Endothelial cell of umbilical vein (primary cell): ENCODE results near the gene SCAP. TPM values are rescaled to one million over a fixed set of nuclear protein-coding genes. Genes with fewer than 3 reads are reported as not detected.

Experiments
- BruUV-seq: library from RNA; stranded (reverse); fragments of 400-500 nt; replicated peaks from 2 replicates; lab custom pipeline; 2021; lab: Mats Ljungman, UMichigan
- CTCF ChIA-PET: fragments of 300-600, 350-600 bp; sonication (Branson Sonifier 250); formaldehyde crosslinking; loops from one replicate; lab custom pipeline; 2021; ENCODE audit warnings: antibody characterized with exemption, inconsistent platforms; lab: Charles Lee
- POLR2A ChIA-PET: fragments of 300-600, 350-600 bp; sonication (Branson Sonifier 250); formaldehyde crosslinking; loops from one replicate; lab custom pipeline; 2021; ENCODE audit warnings: antibody characterized with exemption, inconsistent platforms; lab: Charles Lee
- DNase-seq: peaks from one replicate; pipeline ENCODE4 v3.0.0-alpha.2; 2011; ENCODE audit warnings: low read depth, low spot score
- FAIRE-seq: peaks from 2 replicates; lab custom pipeline; 2011; peaks lifted over from hg19 to GRCh38; lab: Jason Lieb, UNC
- H2AFZ ChIP-seq: 2 replicates; pipeline ENCODE4 v1.6.0; 2012; ENCODE audit warnings: low read depth, low read length, control low read depth, inconsistent platforms
- H3K27ac ChIP-seq: 2 replicates; pipeline ENCODE4 v1.5.1; 2011; ENCODE audit warnings: low read depth, mild to moderate bottlenecking, control low read depth, low read length, moderate library complexity; ENCODE audit not compliant: insufficient read depth
- H3K27me3 ChIP-seq, 2 experiments: 2 replicates each; pipeline versions ENCODE4 v1.6.0 to v1.6.1; 2011; ENCODE audit warnings: low read length in 2 of 2, mixed read lengths in 1 of 2; ENCODE audit not compliant: control insufficient read depth in 2 of 2, insufficient read depth in 2 of 2
- H3K36me3 ChIP-seq, 2 experiments: 2 replicates in 1 of 2; 3 replicates in 1 of 2; pipeline ENCODE4 v1.5.1; 2011; ENCODE audit warnings: low read length in 2 of 2, mild to moderate bottlenecking in 1 of 2, moderate library complexity in 1 of 2; ENCODE audit not compliant: control insufficient read depth in 2 of 2, insufficient read depth in 2 of 2; ENCODE audit errors: extremely low read depth in 1 of 2
- H3K4me1 ChIP-seq: 3 replicates; pipeline ENCODE4 v1.5.1; 2011; ENCODE audit warnings: mild to moderate bottlenecking, low read length; ENCODE audit not compliant: control insufficient read depth, insufficient read depth; ENCODE audit errors: extremely low read depth
- H3K4me2 ChIP-seq: 2 replicates; pipeline ENCODE4 v1.6.1; 2011; ENCODE audit warnings: low read length, control low read depth, mixed read lengths; ENCODE audit not compliant: insufficient read depth
- H3K4me3 ChIP-seq, 3 experiments: fragments of 200-600 bp in 1 of 3; sonication (generic), shearing (Covaris generic) in 1 of 3; replicated peaks in 1 of 3; 2 replicates each; pipeline ENCODE4 v1.5.1; 2011 to 2016; ENCODE audit warnings: control low read depth in 3 of 3, low read length in 3 of 3, mild to moderate bottlenecking in 2 of 3, inconsistent platforms in 1 of 3, low read depth in 1 of 3, moderate library complexity in 1 of 3; ENCODE audit not compliant: insufficient read depth in 1 of 3
- H3K79me2 ChIP-seq: 2 replicates; pipeline ENCODE4 v1.6.0; 2012; ENCODE audit warnings: low read length, inconsistent platforms; ENCODE audit not compliant: control insufficient read depth, insufficient read depth
- H3K9ac ChIP-seq: replicated peaks from 2 replicates; pipeline ENCODE3; 2011; ENCODE audit warnings: low read length, control low read depth; ENCODE audit not compliant: insufficient read depth; ENCODE audit errors: extremely low read depth
- H3K9me1 ChIP-seq: replicated peaks from 3 replicates; pipeline ENCODE4 v1.6.0; 2011; ENCODE audit warnings: mild to moderate bottlenecking, low read length; ENCODE audit not compliant: control insufficient read depth, insufficient read depth; ENCODE audit errors: extremely low read depth
- H3K9me3 ChIP-seq: replicated peaks from 2 replicates; pipeline ENCODE4 v1.5.1; 2012; ENCODE audit warnings: low read length, inconsistent platforms; ENCODE audit not compliant: control insufficient read depth, insufficient read depth
- H4K20me1 ChIP-seq: replicated peaks from 2 replicates; pipeline ENCODE3; 2011; ENCODE audit warnings: mild to moderate bottlenecking, low read length; ENCODE audit not compliant: control insufficient read depth, insufficient read depth; ENCODE audit errors: extremely low read depth
- CTCF ChIP-seq, 2 donors: IDR thresholded peaks; 1 replicate in 1 of 2; 2 replicates in 1 of 2; pipeline ENCODE4 v1.5.1; 2011; ENCODE audit warnings: low read length in 2 of 2, mild to moderate bottlenecking in 2 of 2, moderate library complexity in 2 of 2, control low read depth in 1 of 2, inconsistent platforms in 1 of 2, low read depth in 1 of 2; ENCODE audit not compliant: insufficient read depth in 1 of 2; ENCODE audit errors: extremely low read depth in 1 of 2
- FOS ChIP-seq: IDR thresholded peaks from 2 replicates; pipeline ENCODE4 v1.6.1; 2011; ENCODE audit warnings: mild to moderate bottlenecking, low read length, moderate library complexity, borderline replicate concordance; ENCODE audit not compliant: insufficient read depth
- JUN ChIP-seq: IDR thresholded peaks from 2 replicates; pipeline ENCODE4 v1.6.1; 2011; ENCODE audit warnings: borderline replicate concordance, low read depth; ENCODE audit not compliant: insufficient read length, insufficient read depth
- MYC ChIP-seq: IDR thresholded peaks from one replicate; pipeline ENCODE4 v1.6.1; 2011; ENCODE audit warnings: mild to moderate bottlenecking, low read depth, low read length
- POLR2A ChIP-seq: IDR thresholded peaks from 2 replicates; pipeline ENCODE4 v1.6.1; 2012; ENCODE audit warnings: low read depth, mild to moderate bottlenecking, control low read depth, low read length
- POLR2AphosphoS5 ChIP-seq: IDR thresholded peaks from 2 replicates; pipeline ENCODE4 v1.6.1; 2012; ENCODE audit warnings: low read depth, mild to moderate bottlenecking, control low read depth, low read length, moderate library complexity; ENCODE audit not compliant: insufficient read depth
- dilution Hi-C: fragments of 300-500 bp; cut with MboI; formaldehyde crosslinking; loops from one replicate; pipeline ENCODE4 v1.15.0; 2019; ENCODE audit warnings: low sequenced_read_pairs; ENCODE audit not compliant: extremely low pct_ligation_motif_present
- intact Hi-C: fragments of 100-400 bp; cut with micrococcal nuclease; formaldehyde crosslinking; loops from one replicate; pipeline ENCODE4 v1.10.0; 2022
- polyA plus RNA-seq, 4 experiments: library from polyadenylated mRNA; depleted of rRNA in 3 of 4; stranded (reverse) in 3 of 4; unstranded in 1 of 4; fragments of >200 nt; gene quantifications; 2 replicates each; pipeline versions ENCODE4 v1.2.1 to v1.2.3, GENCODE V29; 2011 to 2012; ENCODE audit warnings: missing spikeins in 1 of 4
- total RNA-seq: library from RNA; stranded (reverse); gene quantifications from 2 replicates; pipeline ENCODE4 v1.2.3, GENCODE V29; 2021
- TF ChIP-seq, protein P1 (sequence below): IDR thresholded peaks from 2 replicates; pipeline ENCODE4 v1.6.1; 2011; ENCODE audit not compliant: insufficient read depth, insufficient read length

SCAP gene
- total and polyA plus RNA-seq, 2 donors (not counting 3 experiments of a cell fraction or from before 2014, with no cell fraction given): 34.7 to 59.0 TPM

- CTCF ChIA-PET: interaction anchor here (1.0 kb wide), 1 partner anchor 49 kb away, joined by 3 read pairs; no protein-coding TSS in a partner anchor
These were observed 49.8 kb downstream of the SCAP start for GRCh38 chr3:47425959-47426358.

More at GRCh38 chr3:47425959-47426358, 49.8 kb downstream of the SCAP start:
- DNase-seq: no peak
- Histone ChIP-seq H3K9me3 (no peaks in the 10 kb centered on the region), H3K4me3 (no peak overlapping the region), H3K4me1 (no peaks in the 10 kb centered on the region), H3K27me3 (no peaks in the 10 kb centered on the region), H3K9ac (no peak overlapping the region), H4K20me1 (no peaks in the 10 kb centered on the region), H3K9me1 (no peaks in the 10 kb centered on the region), H3K4me2 (no peak overlapping the region), H3K79me2 (no peaks in the 10 kb centered on the region), H3K27ac (no peak overlapping the region), H2AFZ (no peak overlapping the region), H3K36me3 (peaks cover 0 to 20% of the 10 kb centered on the region in 2 experiments)
- TF ChIP-seq FOS (no peak), POLR2A (no peak), JUN (no peak), POLR2AphosphoS5 (no peak), CTCF (IDR thresholded peaks at IDR 0.05; ENCODE audit: extremely low read depth in 1 of 2, insufficient read depth in 1 of 2, low read depth in 1 of 2, low read length in 2 of 2) (no peak), MYC (no peak)
- TF ChIP-seq, protein P1, sequence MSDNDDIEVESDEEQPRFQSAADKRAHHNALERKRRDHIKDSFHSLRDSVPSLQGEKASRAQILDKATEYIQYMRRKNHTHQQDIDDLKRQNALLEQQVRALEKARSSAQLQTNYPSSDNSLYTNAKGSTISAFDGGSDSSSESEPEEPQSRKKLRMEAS: no peak
- POLR2A ChIA-PET: no interaction called here
- no TSS peak for BruUV-seq
- intact Hi-C loops (no loop called here), dilution Hi-C loops (no loop called here)
- FAIRE-seq: no peak
